Measurements from ENCODE around the gene FAM240B.

DNA sequence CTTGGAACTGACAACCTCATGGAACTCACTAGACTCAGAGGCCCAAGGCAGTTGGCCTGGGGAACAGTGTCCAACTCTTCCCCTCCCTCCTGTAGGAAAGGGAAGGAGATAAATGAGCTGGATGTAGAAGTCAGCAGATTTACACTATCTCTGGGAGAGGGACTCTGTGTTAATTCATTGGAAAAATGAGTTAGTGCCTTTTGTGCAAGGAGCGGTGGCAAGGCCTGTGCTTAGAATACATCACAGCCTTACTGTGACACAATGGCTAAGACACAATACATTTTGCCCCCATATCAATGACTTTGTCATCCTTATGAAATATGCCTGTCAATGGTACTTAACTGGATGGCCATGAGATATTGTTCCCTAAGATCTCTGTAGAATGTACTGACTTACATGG lies 28.0 kb upstream of the FAM240B start:
- TF ChIP-seq EZH2 (IDR thresholded peaks at IDR 0.05; ENCODE audit: borderline replicate concordance, insufficient read depth, low read length, poor library complexity, severe bottlenecking) (no peak), REST (IDR thresholded peaks at IDR 0.05; ENCODE audit: borderline replicate concordance) (no peak), SMC3 (conservative IDR thresholded peaks at IDR 0.05; ENCODE audit: poor library complexity) (no peak)
- TF ChIP-seq, protein P1, sequence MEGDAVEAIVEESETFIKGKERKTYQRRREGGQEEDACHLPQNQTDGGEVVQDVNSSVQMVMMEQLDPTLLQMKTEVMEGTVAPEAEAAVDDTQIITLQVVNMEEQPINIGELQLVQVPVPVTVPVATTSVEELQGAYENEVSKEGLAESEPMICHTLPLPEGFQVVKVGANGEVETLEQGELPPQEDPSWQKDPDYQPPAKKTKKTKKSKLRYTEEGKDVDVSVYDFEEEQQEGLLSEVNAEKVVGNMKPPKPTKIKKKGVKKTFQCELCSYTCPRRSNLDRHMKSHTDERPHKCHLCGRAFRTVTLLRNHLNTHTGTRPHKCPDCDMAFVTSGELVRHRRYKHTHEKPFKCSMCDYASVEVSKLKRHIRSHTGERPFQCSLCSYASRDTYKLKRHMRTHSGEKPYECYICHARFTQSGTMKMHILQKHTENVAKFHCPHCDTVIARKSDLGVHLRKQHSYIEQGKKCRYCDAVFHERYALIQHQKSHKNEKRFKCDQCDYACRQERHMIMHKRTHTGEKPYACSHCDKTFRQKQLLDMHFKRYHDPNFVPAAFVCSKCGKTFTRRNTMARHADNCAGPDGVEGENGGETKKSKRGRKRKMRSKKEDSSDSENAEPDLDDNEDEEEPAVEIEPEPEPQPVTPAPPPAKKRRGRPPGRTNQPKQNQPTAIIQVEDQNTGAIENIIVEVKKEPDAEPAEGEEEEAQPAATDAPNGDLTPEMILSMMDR (IDR thresholded peaks at IDR 0.05; ENCODE audit: poor library complexity, severe bottlenecking) = no peak

All from neural cell (in vitro differentiated cells).